Stimulated activated CD4-positive, alpha-beta T cell treated with anti-CD3 and anti-CD28 coated beads, TNF-alpha, amount 100 ng/mL, for 48 hours (primary cell): ENCODE results near the gene VRTN.
"Not testable (repeated sequence)": the region's sequence is repeated elsewhere in the genome, so short reads cannot be mapped to it uniquely, and the experiment has no call there.

Experiments
- DNase-seq, 3 donors: peaks; one replicate each; pipeline ENCODE4 v3.0.0-alpha.2; 2020; ENCODE audit warnings: low read depth in 3 of 3

VRTN gene

GRCh38 chr14:74349757-74350156 is 1.5 kb downstream of the VRTN start:
- DNase-seq, result no peak

- DNase-seq, result no peak
These were observed 2.1 kb downstream of the VRTN start for GRCh38 chr14:74350211-74350927.

DNA sequence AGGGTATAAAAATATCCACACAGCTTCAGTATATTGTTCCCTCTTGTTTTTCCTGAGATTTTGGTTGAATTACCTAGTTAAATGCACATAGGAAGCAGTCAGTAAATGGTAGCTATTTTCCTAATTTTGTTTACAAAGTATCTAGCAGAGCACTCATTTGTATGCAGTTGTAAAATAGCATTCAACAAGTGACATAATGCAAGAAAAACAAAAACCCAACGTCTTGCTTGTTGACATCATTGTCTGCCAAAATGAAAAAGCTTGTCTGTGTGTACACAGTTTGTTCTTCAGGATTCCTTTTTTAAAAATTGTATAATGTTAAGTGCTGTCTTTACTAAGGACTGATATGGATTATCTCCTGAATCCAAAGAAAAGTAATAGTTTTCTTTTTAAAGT is 2.7 kb downstream of the VRTN start:
- no peak for DNase-seq

DNA sequence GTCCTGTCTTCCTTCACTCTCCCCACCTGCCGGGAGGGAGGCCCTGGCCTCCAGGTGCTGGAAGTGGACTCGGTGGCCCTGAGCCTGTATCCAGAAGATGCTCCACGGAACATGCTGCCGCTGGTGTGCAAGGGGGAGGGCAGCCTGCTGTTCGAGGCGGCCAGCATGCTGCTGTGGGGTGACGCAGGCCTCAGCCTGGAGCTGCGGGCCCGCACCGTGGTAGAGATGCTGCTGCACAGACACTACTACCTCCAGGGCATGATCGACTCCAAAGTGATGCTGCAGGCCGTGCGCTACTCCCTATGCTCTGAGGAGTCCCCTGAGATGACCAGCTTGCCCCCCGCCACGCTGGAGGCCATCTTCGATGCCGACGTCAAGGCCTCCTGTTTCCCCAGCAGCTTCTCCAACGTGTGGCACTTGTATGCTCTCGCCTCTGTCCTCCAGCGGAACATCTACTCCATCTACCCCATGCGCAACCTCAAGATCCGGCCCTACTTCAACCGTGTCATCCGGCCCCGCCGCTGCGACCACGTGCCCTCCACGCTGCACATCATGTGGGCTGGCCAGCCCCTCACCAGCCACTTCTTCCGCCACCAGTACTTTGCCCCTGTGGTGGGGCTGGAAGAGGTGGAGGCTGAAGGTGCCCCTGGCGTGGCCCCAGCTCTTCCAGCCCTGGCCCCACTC is 8.8 kb downstream of the VRTN start:
- no peak for DNase-seq

DNA sequence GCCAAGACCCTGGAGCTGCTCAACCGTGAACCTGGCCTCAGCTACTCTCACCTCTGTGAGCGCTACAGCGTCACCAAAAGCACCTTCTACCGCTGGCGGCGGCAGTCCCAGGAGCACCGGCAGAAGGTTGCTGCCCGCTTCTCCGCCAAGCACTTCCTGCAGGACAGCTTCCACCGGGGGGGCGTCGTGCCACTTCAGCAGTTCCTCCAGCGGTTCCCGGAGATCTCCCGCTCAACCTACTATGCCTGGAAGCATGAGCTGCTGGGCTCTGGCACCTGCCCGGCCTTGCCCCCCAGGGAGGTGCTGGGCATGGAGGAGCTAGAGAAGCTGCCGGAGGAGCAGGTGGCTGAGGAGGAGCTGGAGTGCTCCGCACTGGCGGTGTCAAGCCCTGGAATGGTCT is 9.3 kb downstream of the VRTN start:
- DNase-seq, result no peak

- no peak for DNase-seq
These were observed 10.0 kb downstream of the VRTN start for GRCh38 chr14:74358176-74358829.

DNA sequence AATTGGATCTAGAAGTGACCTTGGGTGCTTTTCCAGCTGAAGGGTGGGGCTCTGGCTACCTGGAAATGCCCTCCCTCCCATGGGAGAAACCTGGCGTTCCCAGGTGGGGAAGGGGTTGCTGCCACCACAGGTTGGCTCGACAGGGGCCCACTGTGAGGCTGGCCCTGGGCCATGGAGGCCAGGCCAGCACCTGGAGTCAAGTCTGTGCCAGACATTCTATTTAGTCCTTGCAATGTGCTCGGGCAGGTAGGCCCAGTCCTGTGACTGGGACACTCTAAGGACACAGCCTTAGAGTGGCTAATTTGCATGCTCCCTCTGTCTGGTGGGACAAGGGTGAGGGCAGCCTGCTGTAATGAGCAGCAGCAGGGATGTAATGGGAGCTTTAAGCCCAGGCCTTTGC is 11.9 kb downstream of the VRTN start:
- no peak for DNase-seq

DNA sequence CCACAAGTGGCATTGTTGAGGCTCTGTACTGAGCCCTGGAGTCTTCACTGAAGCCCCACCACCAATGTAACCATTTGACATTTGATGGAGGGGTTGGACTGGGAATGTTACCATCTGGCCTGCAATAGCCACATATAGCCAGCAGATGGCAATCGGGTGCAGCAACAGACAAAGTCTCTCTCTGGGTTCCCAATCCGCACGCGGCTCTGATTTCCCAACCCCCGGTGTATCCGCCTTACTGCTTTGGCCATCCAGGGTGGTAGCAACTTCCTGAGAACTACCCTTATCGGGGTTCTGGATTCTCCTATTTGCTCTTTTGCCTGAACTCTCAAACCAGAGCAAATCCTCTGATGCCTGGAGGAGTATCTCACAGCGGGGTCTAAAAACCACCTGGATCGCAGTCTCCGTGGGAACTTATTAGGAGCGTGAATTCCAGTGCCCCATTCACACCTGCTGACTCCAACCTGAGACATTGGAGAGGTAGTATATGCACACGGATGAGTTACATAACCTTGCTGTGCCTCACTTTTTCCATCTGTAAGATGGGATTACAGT is 14.2 kb downstream of the VRTN start:
- peak; percentile 35 to 43 (median 35) for DNase-seq

DNA sequence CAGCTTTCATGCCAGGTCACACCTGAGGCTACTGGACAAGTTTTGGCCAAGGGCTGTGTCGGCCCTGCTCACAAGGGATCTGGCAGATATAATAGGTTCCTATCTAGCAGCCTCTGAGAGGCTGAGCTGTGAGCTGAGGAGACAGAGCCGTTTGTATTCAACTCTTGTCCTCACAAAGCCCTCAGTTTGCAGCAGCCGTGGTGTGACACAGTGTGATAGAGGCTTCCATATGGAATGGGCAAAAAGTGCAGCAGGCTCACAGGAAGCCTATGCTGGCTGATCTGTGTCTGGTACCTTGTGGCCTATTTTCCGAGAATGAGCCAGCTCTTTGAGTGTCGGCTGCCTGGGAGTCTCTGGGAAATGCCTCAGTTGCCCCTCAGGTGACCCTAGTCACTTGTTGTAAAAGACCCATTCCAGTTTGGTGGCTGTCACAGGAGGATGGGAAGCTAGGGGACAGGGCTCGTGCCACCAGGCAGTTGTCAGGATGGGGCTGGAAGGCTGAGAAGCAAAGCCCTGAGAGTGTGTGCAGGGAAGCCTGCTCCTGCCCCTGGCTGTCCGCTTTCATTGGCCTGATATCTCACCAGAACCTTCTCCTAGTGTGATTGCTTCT is 16.1 kb downstream of the VRTN start:
- DNase-seq, result no peak

- no peak for DNase-seq
These were observed 19.8 kb downstream of the VRTN start for GRCh38 chr14:74368026-74368425.

DNA sequence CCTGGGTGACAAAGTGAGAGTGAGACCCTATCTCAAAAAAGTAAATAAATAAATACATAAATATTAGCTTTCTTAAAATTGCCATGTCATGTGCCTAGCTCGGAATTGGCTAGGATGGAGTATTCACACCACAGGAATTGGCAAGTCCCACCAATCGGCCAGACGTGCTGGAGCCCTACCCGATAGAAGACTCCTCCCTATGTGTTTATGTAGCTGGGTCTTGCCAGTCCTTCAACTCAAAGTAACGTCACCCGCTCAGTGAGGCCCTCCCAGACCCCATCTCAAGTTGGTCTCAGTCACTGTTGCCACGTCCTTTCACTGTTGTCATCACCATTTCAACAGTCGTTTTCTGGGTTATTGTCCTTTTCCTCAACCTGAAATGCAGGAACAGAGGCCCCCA is 20.2 kb downstream of the VRTN start:
- DNase-seq, result no peak

GRCh38 chr14:74377976-74378690 is 29.9 kb downstream of the VRTN start:
- DNase-seq, result no peak

DNA sequence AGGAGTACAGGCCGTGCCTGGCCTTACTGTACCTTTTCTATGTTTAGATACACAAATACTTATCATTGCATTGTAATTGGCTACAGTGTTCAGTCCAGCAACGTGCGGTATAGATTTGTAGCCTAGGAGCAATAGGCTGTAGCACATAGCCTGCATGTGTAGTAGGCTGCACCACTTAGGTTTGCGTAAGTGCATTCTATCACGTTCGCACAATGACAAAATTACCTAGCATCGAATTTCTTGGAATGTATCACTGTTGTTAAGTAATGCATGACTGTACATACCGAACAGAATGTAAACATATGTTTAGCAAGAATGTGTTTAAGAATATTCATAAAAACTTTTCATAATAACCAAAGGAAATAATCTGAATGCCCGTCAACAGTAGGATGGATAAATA is 31.9 kb downstream of the VRTN start:
- no peak for DNase-seq

DNA sequence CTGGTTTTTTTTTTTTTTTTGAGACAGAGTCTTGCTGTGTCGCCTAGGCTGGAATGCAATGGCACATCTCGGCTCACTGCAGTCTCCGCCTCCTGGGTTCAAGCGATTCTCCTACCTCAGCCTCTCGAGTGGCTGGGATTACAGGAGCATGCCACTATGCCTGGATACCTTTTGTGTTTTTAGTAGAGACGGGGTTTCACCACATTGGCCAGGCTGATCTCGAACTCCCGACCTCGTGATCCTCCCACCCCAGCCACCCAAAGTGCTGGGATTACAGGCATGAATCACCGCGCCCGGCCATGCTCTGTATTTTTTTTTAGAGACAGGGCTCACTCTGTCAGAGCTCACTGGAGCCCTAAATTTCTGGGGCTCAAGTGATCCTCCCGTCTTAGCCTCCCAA is 32.6 kb downstream of the VRTN start:
- no peak for DNase-seq

GRCh38 chr14:74381571-74381970 is 33.3 kb downstream of the VRTN start:
- DNase-seq, result not testable (repeated sequence)

DNA sequence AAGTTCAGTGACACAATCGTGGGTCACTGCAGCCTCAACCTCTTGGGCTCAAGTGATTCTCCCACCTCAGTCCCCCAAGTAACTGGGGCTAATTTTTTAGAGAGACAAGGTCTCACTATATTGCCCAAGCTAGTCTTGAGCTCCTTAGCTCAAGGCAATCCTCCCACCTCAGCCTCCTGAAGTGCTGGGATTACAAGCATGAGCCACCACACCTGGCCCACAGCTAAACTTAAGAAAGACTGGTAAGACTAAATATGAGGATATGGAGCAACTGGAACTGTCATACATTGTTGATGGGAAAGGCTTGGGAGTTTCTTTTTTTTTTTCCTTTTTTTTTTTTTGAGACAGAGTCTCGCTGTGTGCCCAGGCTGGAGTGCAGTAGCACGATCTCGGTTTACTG is 34.0 kb downstream of the VRTN start:
- DNase-seq, result no peak

DNA sequence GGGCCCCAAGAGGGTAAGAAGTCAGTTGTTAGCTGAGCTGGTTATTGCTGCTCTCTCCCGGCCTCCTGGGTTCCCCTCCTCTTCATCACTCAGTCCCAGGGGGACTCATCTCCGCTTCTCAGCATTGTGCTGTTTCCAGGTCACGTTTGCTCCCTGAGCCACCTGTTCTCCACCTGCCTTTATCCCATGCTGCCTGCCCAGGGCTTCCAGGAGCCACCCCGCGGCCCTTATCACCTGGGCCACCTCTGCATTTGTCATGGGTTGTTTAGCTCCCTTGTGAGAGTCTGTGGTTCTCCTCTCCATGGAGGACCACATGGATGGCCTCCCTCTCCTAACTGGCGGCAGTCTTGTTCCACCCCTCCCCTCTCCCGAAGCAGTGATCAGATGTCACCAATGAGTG is 41.7 kb downstream of the VRTN start:
- DNase-seq, result no peak

DNA sequence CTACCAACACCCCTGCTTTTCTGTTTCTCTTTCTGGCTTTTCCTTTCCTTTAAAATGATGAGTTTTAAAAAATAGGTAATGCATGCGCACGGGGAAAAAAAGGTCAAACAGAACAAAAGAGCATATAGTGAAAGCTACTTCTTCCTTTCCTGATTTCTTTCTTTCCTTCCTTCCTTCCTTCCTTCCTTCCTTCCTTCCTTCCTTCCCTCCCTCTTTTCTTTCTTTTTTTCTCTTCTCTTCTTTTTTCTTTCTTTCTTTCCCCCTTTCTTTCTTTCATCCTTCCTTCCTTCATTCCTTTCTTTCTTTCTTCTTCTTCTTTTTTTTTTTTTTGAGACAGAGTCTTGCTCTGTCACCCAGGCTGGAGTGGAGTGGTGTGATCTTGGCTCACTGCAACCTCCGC is 42.2 kb downstream of the VRTN start:
- DNase-seq, result not testable (repeated sequence)

GRCh38 chr14:74391479-74391878 is 43.2 kb downstream of the VRTN start:
- no peak for DNase-seq

GRCh38 chr14:74392616-74393570 is 44.6 kb downstream of the VRTN start:
- no peak for DNase-seq

GRCh38 chr14:74394549-74394948 is 46.3 kb downstream of the VRTN start:
- no peak for DNase-seq
